HepG2 (cell line): ENCODE data around the gene KCNF1.

Source experiments
- CBX5 ChIP-seq: sonication (generic); formaldehyde crosslinking; IDR thresholded peaks from 2 replicates; pipeline ENCODE4 v1.4.0; 2020; ENCODE audit warnings: missing genetic modification reagents, borderline replicate concordance
- NFE2L1 ChIP-seq: sonication (generic); formaldehyde crosslinking; IDR thresholded peaks from 2 replicates; pipeline ENCODE4 v1.4.0; 2020; ENCODE audit warnings: missing genetic modification reagents, mild to moderate bottlenecking, borderline replicate concordance
- REPIN1 ChIP-seq: sonication (generic); formaldehyde crosslinking; IDR thresholded peaks from 2 replicates; pipeline ENCODE4 v1.8.0; 2022; ENCODE audit warnings: missing genetic modification reagents, low read depth, mild to moderate bottlenecking, borderline replicate concordance
- SMC3 ChIP-seq: IDR thresholded peaks from 2 replicates; pipeline ENCODE4 v1.6.1; 2011; ENCODE audit warnings: low read length, improper control_type of control experiment
- ZNF607 ChIP-seq: sonication (generic); formaldehyde crosslinking; IDR thresholded peaks from 2 replicates; pipeline ENCODE4 v1.5.1; 2020; ENCODE audit warnings: missing genetic modification reagents, mild to moderate bottlenecking, borderline replicate concordance
- TF ChIP-seq, protein P1 (sequence below), 2 experiments: IDR thresholded peaks; 2 replicates each; pipeline ENCODE4 v1.6.1; 2011 to 2012; ENCODE audit warnings: low read length in 2 of 2, borderline replicate concordance in 1 of 2, low read depth in 1 of 2, mild to moderate bottlenecking in 1 of 2, moderate library complexity in 1 of 2
- TF ChIP-seq, protein P2 (sequence below): sonication (generic); formaldehyde crosslinking; IDR thresholded peaks from 2 replicates; pipeline ENCODE4 v1.5.0; 2020; ENCODE audit warnings: mild to moderate bottlenecking, missing genetic modification reagents, moderate library complexity

DNA sequence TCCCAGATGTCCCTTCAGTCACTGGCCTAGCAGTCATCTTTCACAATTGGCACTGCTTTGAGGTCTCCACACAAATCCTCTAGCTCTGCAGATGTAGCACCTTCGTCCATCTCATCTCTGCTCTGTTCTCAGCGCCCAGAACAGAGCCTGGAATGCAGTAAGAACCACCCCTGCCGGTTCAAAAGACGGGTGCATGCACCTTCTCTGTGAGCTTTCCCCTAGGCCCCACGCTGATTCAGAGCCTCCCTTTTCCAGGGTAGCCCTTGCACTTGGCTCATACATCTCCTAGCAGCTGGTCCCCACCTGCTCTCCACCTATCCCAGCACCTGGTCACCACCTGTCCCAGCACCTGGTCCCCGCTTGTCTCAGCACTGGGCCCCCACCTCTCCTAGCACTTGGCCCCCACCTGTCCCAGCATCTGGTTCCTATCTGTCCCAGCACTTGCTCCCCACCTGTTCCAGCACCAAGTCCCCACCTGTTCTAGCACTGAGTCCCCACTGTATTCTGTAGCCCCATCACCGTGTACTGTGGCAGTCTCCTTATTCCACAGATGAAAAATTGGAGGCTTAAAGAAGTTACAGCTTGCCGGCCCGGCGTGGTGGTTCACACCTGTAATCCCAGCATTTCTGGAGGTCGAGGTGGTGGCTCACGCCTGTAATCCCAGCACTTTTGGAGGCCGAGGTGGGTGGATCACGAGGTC lies 4.7 kb upstream of the KCNF1 start:
- TF ChIP-seq CBX5 (CRISPR knock-in tag) (no peak), ZNF607 (CRISPR knock-in tag) (no peak), SMC3 (no peak), REPIN1 (CRISPR knock-in tag) (no peak), NFE2L1 (CRISPR knock-in tag) (no peak)
- TF ChIP-seq, protein P1, sequence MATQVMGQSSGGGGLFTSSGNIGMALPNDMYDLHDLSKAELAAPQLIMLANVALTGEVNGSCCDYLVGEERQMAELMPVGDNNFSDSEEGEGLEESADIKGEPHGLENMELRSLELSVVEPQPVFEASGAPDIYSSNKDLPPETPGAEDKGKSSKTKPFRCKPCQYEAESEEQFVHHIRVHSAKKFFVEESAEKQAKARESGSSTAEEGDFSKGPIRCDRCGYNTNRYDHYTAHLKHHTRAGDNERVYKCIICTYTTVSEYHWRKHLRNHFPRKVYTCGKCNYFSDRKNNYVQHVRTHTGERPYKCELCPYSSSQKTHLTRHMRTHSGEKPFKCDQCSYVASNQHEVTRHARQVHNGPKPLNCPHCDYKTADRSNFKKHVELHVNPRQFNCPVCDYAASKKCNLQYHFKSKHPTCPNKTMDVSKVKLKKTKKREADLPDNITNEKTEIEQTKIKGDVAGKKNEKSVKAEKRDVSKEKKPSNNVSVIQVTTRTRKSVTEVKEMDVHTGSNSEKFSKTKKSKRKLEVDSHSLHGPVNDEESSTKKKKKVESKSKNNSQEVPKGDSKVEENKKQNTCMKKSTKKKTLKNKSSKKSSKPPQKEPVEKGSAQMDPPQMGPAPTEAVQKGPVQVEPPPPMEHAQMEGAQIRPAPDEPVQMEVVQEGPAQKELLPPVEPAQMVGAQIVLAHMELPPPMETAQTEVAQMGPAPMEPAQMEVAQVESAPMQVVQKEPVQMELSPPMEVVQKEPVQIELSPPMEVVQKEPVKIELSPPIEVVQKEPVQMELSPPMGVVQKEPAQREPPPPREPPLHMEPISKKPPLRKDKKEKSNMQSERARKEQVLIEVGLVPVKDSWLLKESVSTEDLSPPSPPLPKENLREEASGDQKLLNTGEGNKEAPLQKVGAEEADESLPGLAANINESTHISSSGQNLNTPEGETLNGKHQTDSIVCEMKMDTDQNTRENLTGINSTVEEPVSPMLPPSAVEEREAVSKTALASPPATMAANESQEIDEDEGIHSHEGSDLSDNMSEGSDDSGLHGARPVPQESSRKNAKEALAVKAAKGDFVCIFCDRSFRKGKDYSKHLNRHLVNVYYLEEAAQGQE (IDR thresholded peaks at IDR 0.05; ENCODE audit: borderline replicate concordance in 1 of 2, low read depth in 1 of 2, low read length in 2 of 2): no peak
- TF ChIP-seq, protein P2, sequence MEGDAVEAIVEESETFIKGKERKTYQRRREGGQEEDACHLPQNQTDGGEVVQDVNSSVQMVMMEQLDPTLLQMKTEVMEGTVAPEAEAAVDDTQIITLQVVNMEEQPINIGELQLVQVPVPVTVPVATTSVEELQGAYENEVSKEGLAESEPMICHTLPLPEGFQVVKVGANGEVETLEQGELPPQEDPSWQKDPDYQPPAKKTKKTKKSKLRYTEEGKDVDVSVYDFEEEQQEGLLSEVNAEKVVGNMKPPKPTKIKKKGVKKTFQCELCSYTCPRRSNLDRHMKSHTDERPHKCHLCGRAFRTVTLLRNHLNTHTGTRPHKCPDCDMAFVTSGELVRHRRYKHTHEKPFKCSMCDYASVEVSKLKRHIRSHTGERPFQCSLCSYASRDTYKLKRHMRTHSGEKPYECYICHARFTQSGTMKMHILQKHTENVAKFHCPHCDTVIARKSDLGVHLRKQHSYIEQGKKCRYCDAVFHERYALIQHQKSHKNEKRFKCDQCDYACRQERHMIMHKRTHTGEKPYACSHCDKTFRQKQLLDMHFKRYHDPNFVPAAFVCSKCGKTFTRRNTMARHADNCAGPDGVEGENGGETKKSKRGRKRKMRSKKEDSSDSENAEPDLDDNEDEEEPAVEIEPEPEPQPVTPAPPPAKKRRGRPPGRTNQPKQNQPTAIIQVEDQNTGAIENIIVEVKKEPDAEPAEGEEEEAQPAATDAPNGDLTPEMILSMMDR (CRISPR knock-in tag): no peak
